ENCODE data around the gene ARIH2.

ARIH2 gene

GRCh38 chr3:48974076-48974864 is 55.6 kb downstream of the ARIH2 start:
- Histone ChIP-seq H3K79me2 (ENCODE audit: insufficient read depth, low read length) (no peaks in the 10 kb centered on the region), H3K4me2 (ENCODE audit: low read depth, low read length, poor library complexity, severe bottlenecking) (no peak overlapping the region), H3K9me3 (ENCODE audit: insufficient read depth, low read length) (no peaks in the 10 kb centered on the region), H3K27me3 (ENCODE audit: low read length) (no peaks in the 10 kb centered on the region), H3K9ac (ENCODE audit: low read length) (no peak overlapping the region), H3K27ac (ENCODE audit: low read depth, low read length) (no peak overlapping the region), H3K9me2 (replicated peaks; ENCODE audit: insufficient read depth, low read length) (no peaks in the 10 kb centered on the region), H4K20me1 (ENCODE audit: low read depth, low read length) (no peaks in the 10 kb centered on the region), H3K4me3 (ENCODE audit: insufficient read depth, low read length, poor library complexity, severe bottlenecking) (no peak overlapping the region), H2AFZ (ENCODE audit: low read depth, low read length, severe bottlenecking) (no peak overlapping the region), H3K36me3 (ENCODE audit: low read length) (peaks cover 13% of the 10 kb centered on the region), H3F3A (ENCODE audit: insufficient read depth) (no peaks in the 10 kb centered on the region)
- TF ChIP-seq CTCF (IDR thresholded peaks at IDR 0.05; ENCODE audit: insufficient read depth, low read length, poor library complexity, severe bottlenecking): no peak
- TF ChIP-seq EZH2phosphoT487 (conservative IDR thresholded peaks at IDR 0.05; ENCODE audit: low read length): no peak

GRCh38 chr3:48979451-48979850 is 60.8 kb downstream of the ARIH2 start:
- Histone ChIP-seq H3K9me3 (ENCODE audit: insufficient read depth, low read length) (no peaks in the 10 kb centered on the region), H2AFZ (ENCODE audit: low read depth, low read length, severe bottlenecking) (no peak overlapping the region), H3K36me3 (ENCODE audit: low read length) (peaks cover 7% of the 10 kb centered on the region), H3F3A (ENCODE audit: insufficient read depth) (no peaks in the 10 kb centered on the region), H3K9me2 (replicated peaks; ENCODE audit: insufficient read depth, low read length) (no peaks in the 10 kb centered on the region), H3K4me3 (ENCODE audit: insufficient read depth, low read length, poor library complexity, severe bottlenecking) (no peak overlapping the region), H3K9ac (ENCODE audit: low read length) (no peak overlapping the region), H3K27me3 (ENCODE audit: low read length) (no peaks in the 10 kb centered on the region), H3K4me2 (ENCODE audit: low read depth, low read length, poor library complexity, severe bottlenecking) (no peak overlapping the region), H3K27ac (ENCODE audit: low read depth, low read length) (no peak overlapping the region), H3K79me2 (ENCODE audit: insufficient read depth, low read length) (no peaks in the 10 kb centered on the region), H4K20me1 (ENCODE audit: low read depth, low read length) (no peaks in the 10 kb centered on the region)
- TF ChIP-seq EZH2phosphoT487 (conservative IDR thresholded peaks at IDR 0.05; ENCODE audit: low read length): no peak
- no peak for TF ChIP-seq CTCF (IDR thresholded peaks at IDR 0.05; ENCODE audit: insufficient read depth, low read length, poor library complexity, severe bottlenecking)

DNA sequence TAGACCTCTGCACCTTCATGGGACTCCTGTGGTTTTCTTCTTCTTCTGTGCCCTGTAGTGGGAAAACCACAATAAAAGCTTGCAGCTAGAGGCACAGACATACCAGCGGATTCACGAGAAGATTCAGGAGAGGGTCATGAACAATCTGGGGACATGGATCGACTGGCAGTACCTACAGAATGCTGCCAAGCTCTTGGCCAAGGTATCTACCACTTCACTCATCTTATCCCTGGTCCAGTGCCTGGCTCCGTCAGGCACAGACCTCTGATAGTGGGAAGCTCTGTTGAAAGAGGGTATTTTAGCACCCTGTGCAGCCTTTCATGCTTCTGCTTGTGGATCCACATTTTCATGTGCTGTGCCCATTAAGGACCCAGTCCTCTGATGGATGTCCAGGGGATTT is 61.7 kb downstream of the ARIH2 start:
- no peaks in the 10 kb centered on the region for H3K79me2 ChIP-seq (ENCODE audit: insufficient read depth, low read length)
- no peak overlapping the region for H3K4me2 ChIP-seq (ENCODE audit: low read depth, low read length, poor library complexity, severe bottlenecking)
- H3K9ac ChIP-seq (ENCODE audit: low read length): no peak overlapping the region
- no peak overlapping the region for H3K27ac ChIP-seq (ENCODE audit: low read depth, low read length)
- no peaks in the 10 kb centered on the region for H3K9me2 ChIP-seq (replicated peaks; ENCODE audit: insufficient read depth, low read length)
- H3K27me3 ChIP-seq (ENCODE audit: low read length): no peaks in the 10 kb centered on the region
- no peak overlapping the region for H3K4me3 ChIP-seq (ENCODE audit: insufficient read depth, low read length, poor library complexity, severe bottlenecking)
- no peaks in the 10 kb centered on the region for H4K20me1 ChIP-seq (ENCODE audit: low read depth, low read length)
- 0 out of 2 replicates have a peak, but pooled peaks cover 2% of the 10 kb centered on the region for H3F3A ChIP-seq (ENCODE audit: insufficient read depth)
- no peaks in the 10 kb centered on the region for H3K9me3 ChIP-seq (ENCODE audit: insufficient read depth, low read length)
- TF ChIP-seq CTCF (IDR thresholded peaks at IDR 0.05; ENCODE audit: insufficient read depth, low read length, poor library complexity, severe bottlenecking) (no peak), EZH2phosphoT487 (conservative IDR thresholded peaks at IDR 0.05; ENCODE audit: low read length) (no peak)
- H2AFZ ChIP-seq (ENCODE audit: low read depth, low read length, severe bottlenecking): no peak overlapping the region
- peaks cover 3% of the 10 kb centered on the region for H3K36me3 ChIP-seq (ENCODE audit: low read length)
